OCI-LY7 (cell line): ENCODE measurements around the gene PLAGL1.

ENCODE experiments used
- CTCF ChIP-seq: fragments of 200-600 bp; sonication (generic); conservative IDR thresholded peaks from 2 replicates; pipeline ENCODE4 v1.5.1; 2014; ENCODE audit warnings: mild to moderate bottlenecking, antibody characterized with exemption, low read length, moderate library complexity, mixed read lengths
- EZH2phosphoT487 ChIP-seq: fragments of 200-600 bp; sonication (generic); IDR thresholded peaks from 2 replicates; pipeline ENCODE4 v1.6.1; 2018; ENCODE audit warnings: low read depth, borderline replicate concordance, mild to moderate bottlenecking, mixed run types, antibody characterized with exemption, low read length, moderate library complexity, mixed read lengths

- no peak for TF ChIP-seq CTCF
- TF ChIP-seq EZH2phosphoT487 = no peak
Measured at GRCh38 chr6:143966312-143966711, 41.7 kb downstream of the PLAGL1 start.
